Activated T-cell treated with anti-CD3 and anti-CD28 coated beads for 1 hour (primary cell): ENCODE measurements around the gene BMF.

Experiments
- DNase-seq: peaks from one replicate; pipeline ENCODE4 v3.0.0-alpha.2; 2020; ENCODE audit warnings: low read depth

BMF gene

GRCh38 chr15:40103864-40104271 is 4.8 kb downstream of the BMF start:
- DNase-seq: no peak

- no peak for DNase-seq
These were observed 5.5 kb downstream of the BMF start for GRCh38 chr15:40102897-40103858.

GRCh38 chr15:40100947-40101905 is 7.5 kb downstream of the BMF start:
- DNase-seq: no peak

GRCh38 chr15:40100123-40100946 is 8.3 kb downstream of the BMF start:
- no peak for DNase-seq

- peak; percentile 42 for DNase-seq
These were observed 10.0 kb downstream of the BMF start for GRCh38 chr15:40098489-40099261.

- no peak for DNase-seq
These were observed 10.7 kb downstream of the BMF start for GRCh38 chr15:40097968-40098476.

- no peak for DNase-seq
These were observed 11.3 kb downstream of the BMF start for GRCh38 chr15:40097096-40097967.

GRCh38 chr15:40096094-40096891 is 12.4 kb downstream of the BMF start:
- no peak for DNase-seq

- no peak for DNase-seq
These were observed 13.1 kb downstream of the BMF start for GRCh38 chr15:40095371-40096093.

- DNase-seq: no peak
These were observed 14.5 kb downstream of the BMF start for GRCh38 chr15:40094156-40094555.

- DNase-seq: no peak
These were observed 15.5 kb downstream of the BMF start for GRCh38 chr15:40092979-40093869.

GRCh38 chr15:40092256-40092978 is 16.3 kb downstream of the BMF start:
- DNase-seq: no peak

GRCh38 chr15:40091861-40092255 is 16.8 kb downstream of the BMF start:
- no peak for DNase-seq

GRCh38 chr15:40090774-40091455 is 17.8 kb downstream of the BMF start:
- DNase-seq: no peak

GRCh38 chr15:40088929-40089755 is 19.5 kb downstream of the BMF start:
- DNase-seq: no peak
